Right ventricle myocardium superior (tissue), 1 donor: Measurements from ENCODE around the gene CHST15. TPM values are rescaled to one million over a fixed set of nuclear protein-coding genes. Genes with fewer than 3 reads are reported as not detected.
A peak's percentile ranks its signal among the peaks of the same experiment; 100 is the strongest.

Experiments
- ATAC-seq: fragments of 200-7000 bp; cut with Tn5 transposase; one replicate; pipeline ENCODE4 v1.9.1; 2020; ENCODE audit warnings: mild to moderate bottlenecking; ENCODE audit not compliant: poor library complexity
- DNase-seq: peaks from one replicate; pipeline ENCODE4 v3.0.0-alpha.2; 2020
- intact Hi-C: fragments of 100-400 bp; cut with DNase I; formaldehyde crosslinking; loops from one replicate; pipeline ENCODE4 v1.11.2; 2022
- total RNA-seq: library from RNA; stranded (reverse); fragmentation: NEBNext Ultra II Directional; extraction: Animal tissue kit (Norgen Biotek cat#: 25700); gene quantifications from one replicate; pipeline ENCODE4 v1.2.1, GENCODE V29; 2021
- donor health status: DM: no; HTN: yes; CAD: no; lungs with severe emphysema.

Gene CHST15
- total RNA-seq, 1 donor from 2014 or later: 3.0 TPM

- DNase-seq (no peak), ATAC-seq (no peak)
- intact Hi-C loops: no loop called here
These were observed 33.0 kb upstream of the CHST15 start for GRCh38 chr10:124126145-124126982.

- ATAC-seq: no peak
- intact Hi-C loops: no loop called here
- no peak for DNase-seq
These were observed 32.1 kb upstream of the CHST15 start for GRCh38 chr10:124125305-124126116.

GRCh38 chr10:124124769-124125161 lies 31.4 kb upstream of the CHST15 start:
- ATAC-seq: no peak
- intact Hi-C loops: no loop called here
- no peak for DNase-seq

- no peak for ATAC-seq
- intact Hi-C loops: no loop called here
- no peak for DNase-seq
These were observed 30.8 kb upstream of the CHST15 start for GRCh38 chr10:124124123-124124768.

- DNase-seq (no peak), ATAC-seq (no peak)
- intact Hi-C loops: no loop called here
These were observed 29.8 kb upstream of the CHST15 start for GRCh38 chr10:124123156-124123555.

- intact Hi-C loops: no loop called here
- no peak for DNase-seq
- ATAC-seq: no peak
These were observed 28.8 kb upstream of the CHST15 start for GRCh38 chr10:124122211-124122610.

- ATAC-seq: no peak
- intact Hi-C loops: no loop called here
- DNase-seq: no peak
These were observed 27.1 kb upstream of the CHST15 start for GRCh38 chr10:124120410-124121061.

- DNase-seq: peak; percentile 81
- intact Hi-C loops: no loop called here
- ATAC-seq: peak; percentile 58
These were observed 26.5 kb upstream of the CHST15 start for GRCh38 chr10:124119946-124120345.

GRCh38 chr10:124119216-124119615 lies 25.8 kb upstream of the CHST15 start:
- ATAC-seq (no peak), DNase-seq (no peak)
- intact Hi-C loops: no loop called here

- DNase-seq (no peak), ATAC-seq (no peak)
- intact Hi-C loops: no loop called here
These were observed 24.4 kb upstream of the CHST15 start for GRCh38 chr10:124117833-124118232.

- no peak for DNase-seq
- intact Hi-C loops: no loop called here
These were observed 24.1 kb upstream of the CHST15 start for GRCh38 chr10:124117511-124117785.

GRCh38 chr10:124116771-124117510 lies 23.5 kb upstream of the CHST15 start:
- DNase-seq (no peak), ATAC-seq (no peak)
- intact Hi-C loops: no loop called here

More at GRCh38 chr10:124117511-124117785, 24.1 kb upstream of the CHST15 start:
- ATAC-seq: no peak

- ATAC-seq (no peak), DNase-seq (no peak)
- intact Hi-C loops: no loop called here
These were observed 21.3 kb upstream of the CHST15 start for GRCh38 chr10:124114696-124115095.

GRCh38 chr10:124112891-124113580 lies 19.6 kb upstream of the CHST15 start:
- ATAC-seq (no peak), DNase-seq (no peak)
- intact Hi-C loops: no loop called here

- ATAC-seq: no peak
- intact Hi-C loops: no loop called here
- no peak for DNase-seq
These were observed 17.5 kb upstream of the CHST15 start for GRCh38 chr10:124110882-124111281.

GRCh38 chr10:124109261-124109660 lies 15.9 kb upstream of the CHST15 start:
- intact Hi-C loops: no loop called here
- ATAC-seq (no peak), DNase-seq (no peak)

GRCh38 chr10:124107072-124107471 lies 13.7 kb upstream of the CHST15 start:
- ATAC-seq (no peak), DNase-seq (no peak)
- intact Hi-C loops: no loop called here
